Heart left ventricle (tissue), 16 donors: ENCODE results near the gene DCX. TPM values are rescaled to one million over a fixed set of nuclear protein-coding genes. Genes with fewer than 3 reads are reported as not detected.

Source experiments
- ATAC-seq, 4 donors: fragments of 200-7000 bp; cut with Tn5 transposase; one replicate each; pipeline ENCODE4 v1.9.1; 2020 to 2022; ENCODE audit warnings: moderate library complexity in 4 of 4, mild to moderate bottlenecking in 3 of 4, moderate number of reproducible peaks in 1 of 4
- DNase-seq, 5 donors: peaks; one replicate each; pipeline ENCODE4 v3.0.0-alpha.2; 2020
- H3K27ac ChIP-seq, 12 donors: fragments of 200-600 bp; sonication (generic) in 4 of 12; one replicate each; pipeline versions ENCODE4 v1.5.0 to v1.8.0; 2016 to 2022; ENCODE audit warnings: mild to moderate bottlenecking in 2 of 12
- H3K27me3 ChIP-seq, 9 donors: fragments of 200-600 bp; sonication (generic) in 2 of 9; one replicate each; pipeline versions ENCODE4 v1.5.1 to v1.8.0; 2016 to 2022; ENCODE audit warnings: mild to moderate bottlenecking in 3 of 9
- H3K36me3 ChIP-seq, 9 donors: fragments of 200-600 bp; sonication (generic) in 2 of 9; one replicate each; pipeline versions ENCODE4 v1.5.0 to v1.8.0; 2018 to 2022; ENCODE audit warnings: mild to moderate bottlenecking in 2 of 9
- H3K4me1 ChIP-seq, 12 donors: fragments of 200-600 bp; sonication (generic) in 4 of 12; one replicate each; pipeline versions ENCODE4 v1.5.0 to v1.8.0; 2016 to 2022; ENCODE audit warnings: mild to moderate bottlenecking in 3 of 12
- H3K4me3 ChIP-seq, 12 donors: fragments of 200-600 bp; sonication (generic) in 4 of 12; one replicate each; pipeline versions ENCODE4 v1.5.0 to v1.8.0; 2017 to 2022; ENCODE audit warnings: mild to moderate bottlenecking in 9 of 12, moderate library complexity in 4 of 12
- H3K9me3 ChIP-seq, 12 donors: fragments of 200-600 bp; sonication (generic) in 4 of 12; one replicate each; pipeline versions ENCODE4 v1.5.0 to v1.8.0; 2016 to 2022; ENCODE audit warnings: mild to moderate bottlenecking in 1 of 12
- POLR2A ChIP-seq, 2 donors: fragments of 450-650 bp; IDR thresholded peaks; one replicate each; pipeline ENCODE4 v1.6.1; 2017; ENCODE audit warnings: antibody characterized with exemption in 2 of 2, mild to moderate bottlenecking in 2 of 2, moderate library complexity in 2 of 2
- WGBS, 4 donors: extraction: QIAGEN DNeasy Blood & Tissue Kit in 2 of 4; methylation state at CpG; one replicate each; pipeline versions ENCODE4 v1.1.5 to v1.1.7; 2013 to 2018; 5-methylcytosine and 5-hydroxymethylcytosine counted together
- intact Hi-C, 10 donors: fragments of 100-400 bp; cut with DNase I; formaldehyde crosslinking; loops; one replicate each; pipeline versions ENCODE4 v1.11.1 to v1.14.2; 2022
- polyA plus RNA-seq, 2 donors: library from polyadenylated mRNA; stranded (reverse); fragments of 200-250 nt; gene quantifications; one replicate each; pipeline ENCODE4 v1.2.3, GENCODE V29; 2013
- total RNA-seq, 9 donors: library from RNA; depleted of rRNA in 2 of 9; stranded (reverse); fragments of >200 nt in 2 of 9; fragmentation: NEBNext Ultra II Directional in 3 of 9; extraction: Animal tissue kit (Norgen Biotek cat#: 25700) in 3 of 9; gene quantifications; one replicate each; pipeline versions ENCODE4 v1.1.0 to v1.2.4, GENCODE V29; 2016 to 2023
- TF ChIP-seq, protein P1 (sequence below), 12 donors: fragments of 200-600 bp; sonication (generic) in 4 of 12; IDR thresholded peaks; one replicate each; pipeline versions ENCODE4 v1.5.0 to v1.8.0; 2018 to 2022; ENCODE audit warnings: antibody characterized with exemption in 12 of 12, mild to moderate bottlenecking in 5 of 12
- donor health status: ischemic (EF 13 %, LVEDD 7.1; RV severe dilation, severe dysfunction).
- donor health status: healthy with polysubstance abuse.
- donor health status: DM: no; HTN: yes; CAD: no.
- donor health status: DM: no; HTN: no; CAD: no.
- donor health status: ischemic (EF 25% LVEDD 6.9; RV normal size, moderate dysfunction).
- donor health status: ischemic (EF 25% LVEDD 5.7; RV mildly dilated, moderate dysfunction).
- donor health status: healthy.
- donor health status: DM: yes; HTN: yes; CAD: no.
- donor health status: ischemic (EF 35%, LVEDD 5.7; RV mildly dilated, moderate dysfunction).
- donor health status: nonischemic (EF 11% LVEDD 7.7; RV severe dilation, severe dysfunction).
- donor health status: DM: yes; HTN: yes; CAD: no.
- donor health status: PGD.
- donor health status: ischemic (EF 29% LVEDD 5.4; RV normal size, mild dysfunction).
- donor health status: nonischemic (EF 23%, LVEDD 6.1; RV moderate dilation, normal function).

DCX gene
- total and polyA plus RNA-seq, 11 donors: 0.04 to 0.09 (median 0.07) TPM; not detected in 7

DNA sequence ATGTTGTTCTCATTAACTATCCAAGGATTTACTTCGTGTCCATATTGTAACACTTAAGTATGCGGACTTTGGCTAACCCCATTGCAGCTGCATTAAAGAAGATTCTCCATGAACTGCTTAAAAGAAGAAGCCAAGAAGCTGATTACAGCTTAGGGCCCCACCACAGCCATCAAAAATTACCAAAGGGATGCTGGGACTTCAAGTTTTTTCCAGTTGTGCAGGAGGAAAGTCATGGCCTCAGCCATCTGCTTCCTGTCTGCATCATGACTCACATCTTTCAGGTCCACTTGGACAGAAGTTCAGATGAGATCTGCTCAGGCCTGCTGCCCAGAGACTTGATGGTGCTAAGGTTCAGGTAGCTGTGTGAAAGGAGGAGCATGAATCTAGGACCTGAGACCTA is 102.9 kb downstream of the DCX start:
- intact Hi-C loops: no loop called here
- H3K4me3 ChIP-seq: no peak overlapping the region
- WGBS, 4 donors: 70 to 87% (median 78%) methylated on average over 2 of the region's 2 CpGs
- DNase-seq (no peak), ATAC-seq (no peak)
- H3K36me3 ChIP-seq: no peaks in the 10 kb centered on the region
- H3K27ac ChIP-seq: no peak overlapping the region
- H3K4me1 ChIP-seq: no peaks in the 10 kb centered on the region
- H3K9me3 ChIP-seq: no peaks in the 10 kb centered on the region
- TF ChIP-seq POLR2A (IDR thresholded peaks at IDR 0.05): no peak
- TF ChIP-seq, protein P1, sequence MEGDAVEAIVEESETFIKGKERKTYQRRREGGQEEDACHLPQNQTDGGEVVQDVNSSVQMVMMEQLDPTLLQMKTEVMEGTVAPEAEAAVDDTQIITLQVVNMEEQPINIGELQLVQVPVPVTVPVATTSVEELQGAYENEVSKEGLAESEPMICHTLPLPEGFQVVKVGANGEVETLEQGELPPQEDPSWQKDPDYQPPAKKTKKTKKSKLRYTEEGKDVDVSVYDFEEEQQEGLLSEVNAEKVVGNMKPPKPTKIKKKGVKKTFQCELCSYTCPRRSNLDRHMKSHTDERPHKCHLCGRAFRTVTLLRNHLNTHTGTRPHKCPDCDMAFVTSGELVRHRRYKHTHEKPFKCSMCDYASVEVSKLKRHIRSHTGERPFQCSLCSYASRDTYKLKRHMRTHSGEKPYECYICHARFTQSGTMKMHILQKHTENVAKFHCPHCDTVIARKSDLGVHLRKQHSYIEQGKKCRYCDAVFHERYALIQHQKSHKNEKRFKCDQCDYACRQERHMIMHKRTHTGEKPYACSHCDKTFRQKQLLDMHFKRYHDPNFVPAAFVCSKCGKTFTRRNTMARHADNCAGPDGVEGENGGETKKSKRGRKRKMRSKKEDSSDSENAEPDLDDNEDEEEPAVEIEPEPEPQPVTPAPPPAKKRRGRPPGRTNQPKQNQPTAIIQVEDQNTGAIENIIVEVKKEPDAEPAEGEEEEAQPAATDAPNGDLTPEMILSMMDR (IDR thresholded peaks at IDR 0.05): no peak
- H3K27me3 ChIP-seq: peaks cover 0 to 24% (median 0%) of the 10 kb centered on the region in 9 donors

GRCh38 chrX:111308039-111308438 is 104.0 kb downstream of the DCX start:
- WGBS, 4 donors: 35 to 72% (median 54%) methylated on average over 3 of the region's 3 CpGs
- no peak overlapping the region for H3K4me3 ChIP-seq
- H3K4me1 ChIP-seq: no peaks in the 10 kb centered on the region
- H3K36me3 ChIP-seq: no peaks in the 10 kb centered on the region
- TF ChIP-seq POLR2A (IDR thresholded peaks at IDR 0.05): no peak
- TF ChIP-seq, protein P1 (IDR thresholded peaks at IDR 0.05): no peak
- no peaks in the 10 kb centered on the region for H3K9me3 ChIP-seq
- peaks cover 0 to 30% (median 0%) of the 10 kb centered on the region in 9 donors for H3K27me3 ChIP-seq
- intact Hi-C loops: no loop called here
- H3K27ac ChIP-seq: no peak overlapping the region
- DNase-seq (no peak), ATAC-seq (no peak)

DNA sequence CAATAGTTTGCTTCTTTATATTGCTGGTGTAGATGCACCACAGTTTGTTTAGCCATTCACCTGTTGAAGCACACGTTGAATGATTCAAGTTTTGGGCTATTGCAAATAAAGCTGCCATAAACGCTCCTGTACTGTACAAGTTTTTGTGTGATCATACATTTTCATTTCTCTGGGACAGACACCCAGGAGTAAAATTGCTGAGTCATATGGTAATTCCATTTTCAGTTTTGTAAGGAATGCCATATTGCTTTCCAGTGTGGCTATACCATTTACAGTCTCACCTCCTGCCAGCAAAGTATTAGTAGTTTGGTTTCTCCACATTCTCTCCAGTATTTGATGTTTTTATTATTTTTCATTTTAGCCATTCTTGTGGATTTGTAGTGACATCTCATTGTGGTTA is 109.7 kb downstream of the DCX start:
- Histone ChIP-seq H3K27me3 (peaks cover 0 to 39% (median 0%) of the 10 kb centered on the region in 9 donors), H3K4me3 (no peak overlapping the region), H3K4me1 (no peaks in the 10 kb centered on the region), H3K9me3 (no peaks in the 10 kb centered on the region), H3K36me3 (no peaks in the 10 kb centered on the region), H3K27ac (no peak overlapping the region)
- DNase-seq (no peak), ATAC-seq (no peak)
- intact Hi-C loops: no loop called here
- TF ChIP-seq POLR2A (IDR thresholded peaks at IDR 0.05): no peak
- TF ChIP-seq, protein P1 (IDR thresholded peaks at IDR 0.05): no peak
- 53 to 77% (median 63%) methylated on average over 2 of the region's 2 CpGs for WGBS, 4 donors

GRCh38 chrX:111288841-111289240 is 123.2 kb downstream of the DCX start:
- H3K4me1 ChIP-seq: no peaks in the 10 kb centered on the region
- no peak overlapping the region for H3K27ac ChIP-seq
- WGBS, 4 donors: 75 to 86% (median 82%) methylated on average over 3 of the region's 3 CpGs

More at GRCh38 chrX:111288841-111289240, 123.2 kb downstream of the DCX start:
- no peaks in the 10 kb centered on the region for H3K36me3 ChIP-seq
- H3K27me3 ChIP-seq: peaks cover 0 to 13% (median 0%) of the 10 kb centered on the region in 9 donors
- H3K9me3 ChIP-seq: no peaks in the 10 kb centered on the region
- no peak for DNase-seq
- no peak for ATAC-seq
- no peak for TF ChIP-seq POLR2A (IDR thresholded peaks at IDR 0.05)
- TF ChIP-seq, protein P1 (IDR thresholded peaks at IDR 0.05): no peak
- intact Hi-C loops: no loop called here
- no peak overlapping the region for H3K4me3 ChIP-seq
